SK-N-SH (cell line): ENCODE measurements around the gene CDH26. TPM values are rescaled to one million over a fixed set of nuclear protein-coding genes. Genes with fewer than 3 reads are reported as not detected.

ENCODE experiments used
- CTCF ChIA-PET: fragments of 300-600, 350-600 bp; formaldehyde crosslinking; extraction: SDS; loops from one replicate; lab custom pipeline; 2021; lab: Yijun Ruan, JAX
- POLR2A ChIA-PET: fragments of 350-600 bp; sonication (Branson Sonifier 250); formaldehyde crosslinking; extraction: SDS; loops from one replicate; lab custom pipeline; 2020; ENCODE audit warnings: antibody characterized with exemption, inconsistent platforms; lab: Yijun Ruan, JAX
- DNase-seq: peaks from one replicate; pipeline ENCODE4 v3.0.0; 2012
- H2AFZ ChIP-seq: fragments of 200-600 bp; sonication (generic); 2 replicates; pipeline ENCODE4 v1.8.1; 2016; ENCODE audit warnings: antibody characterized with exemption, mild to moderate bottlenecking, low read depth
- H3F3A ChIP-seq: fragments of 200-600 bp; sonication (generic); replicated peaks from 2 replicates; pipeline ENCODE3; 2016; ENCODE audit warnings: antibody characterized with exemption, mild to moderate bottlenecking; ENCODE audit not compliant: insufficient read depth
- H3K27ac ChIP-seq, 2 experiments: fragments of 200-500 bp in 1 of 2; fragments of 200-600 bp in 1 of 2; sonication (Bioruptor generic) in 1 of 2; sonication (generic), shearing (Covaris generic) in 1 of 2; 2 replicates each; pipeline versions ENCODE4 v1.5.1 to v1.6.1; 2014 to 2016; ENCODE audit warnings: low read depth in 2 of 2, inconsistent platforms in 1 of 2, low read length in 1 of 2, mild to moderate bottlenecking in 1 of 2, mixed read lengths in 1 of 2
- H3K27me3 ChIP-seq: fragments of 200-600 bp; sonication (generic), shearing (Covaris generic); 2 replicates; pipeline ENCODE4 v1.6.1; 2016; ENCODE audit warnings: mixed run types; ENCODE audit not compliant: insufficient read depth
- H3K36me3 ChIP-seq, 2 experiments: fragments of 200-500 bp in 1 of 2; fragments of 200-600 bp in 1 of 2; sonication (Bioruptor generic) in 1 of 2; sonication (generic) in 1 of 2; replicated peaks in 1 of 2; 2 replicates each; pipeline versions ENCODE3 to v1.5.1; 2014 to 2016; ENCODE audit warnings: low read length in 1 of 2, mild to moderate bottlenecking in 1 of 2; ENCODE audit not compliant: insufficient read depth in 2 of 2, control insufficient read depth in 1 of 2
- H3K4me1 ChIP-seq, 2 experiments: fragments of 200-500 bp in 1 of 2; fragments of 200-600 bp in 1 of 2; sonication (Bioruptor generic) in 1 of 2; sonication (generic), shearing (Covaris generic) in 1 of 2; 2 replicates each; pipeline versions ENCODE4 v1.5.1 to v1.6.1; 2014 to 2016; ENCODE audit warnings: low read depth in 1 of 2, low read length in 1 of 2, mixed run types in 1 of 2; ENCODE audit not compliant: insufficient read depth in 2 of 2, control insufficient read depth in 1 of 2
- H3K4me2 ChIP-seq: fragments of 200-600 bp; sonication (generic), shearing (Covaris generic); 2 replicates; pipeline ENCODE4 v1.6.1; 2017; ENCODE audit warnings: mixed run types
- H3K4me3 ChIP-seq, 2 experiments: fragments of 200-500 bp in 1 of 2; fragments of 200-600 bp in 1 of 2; sonication (Bioruptor generic) in 1 of 2; sonication (generic), shearing (Covaris generic) in 1 of 2; 2 replicates each; pipeline versions ENCODE4 v1.5.1 to v1.8.1; 2014 to 2016; ENCODE audit warnings: low read depth in 2 of 2, inconsistent platforms in 1 of 2, low read length in 1 of 2, mild to moderate bottlenecking in 1 of 2, mixed read lengths in 1 of 2, moderate library complexity in 1 of 2
- H3K79me2 ChIP-seq: fragments of 200-600 bp; sonication (generic); 2 replicates; pipeline ENCODE4 v1.8.1; 2017; ENCODE audit warnings: mild to moderate bottlenecking; ENCODE audit not compliant: insufficient read depth
- H3K9ac ChIP-seq: fragments of 200-600 bp; sonication (generic); 2 replicates; pipeline ENCODE4 v1.6.1; 2017; ENCODE audit warnings: mixed run types
- H3K9me2 ChIP-seq: fragments of 200-600 bp; sonication (generic); 2 replicates; pipeline ENCODE4 v1.6.1; 2017; ENCODE audit warnings: mixed run types
- H3K9me3 ChIP-seq: fragments of 200-600 bp; sonication (generic); 2 replicates; pipeline ENCODE4 v1.6.1; 2017; ENCODE audit warnings: mixed run types, mild to moderate bottlenecking, moderate library complexity
- H4K20me1 ChIP-seq: fragments of 200-600 bp; sonication (generic); 2 replicates; pipeline ENCODE4 v1.6.1; 2017; ENCODE audit warnings: mild to moderate bottlenecking, mixed run types; ENCODE audit not compliant: insufficient read depth
- CTCF ChIP-seq: fragments of 200-600 bp; sonication (generic); IDR thresholded peaks from 2 replicates; pipeline ENCODE4 v1.6.1; 2017; ENCODE audit warnings: antibody characterized with exemption, mild to moderate bottlenecking, moderate library complexity
- EP300 ChIP-seq, 2 experiments: IDR thresholded peaks; 2 replicates each; pipeline versions ENCODE4 v1.4.0 to v1.6.1; 2012; ENCODE audit warnings: borderline replicate concordance in 1 of 2, low read depth in 1 of 2, low read length in 1 of 2
- RAD21 ChIP-seq: IDR thresholded peaks from 2 replicates; pipeline ENCODE4 v1.6.1; 2012; ENCODE audit warnings: mild to moderate bottlenecking, low read length
- RCOR1 ChIP-seq: fragments of 150-350 bp; IDR thresholded peaks from 2 replicates; pipeline ENCODE4 v1.6.1; 2017; ENCODE audit warnings: antibody characterized with exemption, low read length
- RXRA ChIP-seq: IDR thresholded peaks from 2 replicates; pipeline ENCODE4 v1.4.0; 2012; ENCODE audit warnings: low read depth, mild to moderate bottlenecking, borderline replicate concordance
- TCF12 ChIP-seq: IDR thresholded peaks from 2 replicates; pipeline ENCODE4 v1.4.0; 2012
- YY1 ChIP-seq: IDR thresholded peaks from 2 replicates; pipeline ENCODE4 v1.4.0; 2012; ENCODE audit warnings: low read depth, mild to moderate bottlenecking
- WGBS: methylation state at CpG from one replicate; pipeline ENCODE4 v1.1.6; 2017; ENCODE audit warnings: low lambda C conversion rate; 5-methylcytosine and 5-hydroxymethylcytosine counted together
- polyA plus RNA-seq, 3 experiments: library from polyadenylated mRNA; depleted of rRNA; stranded (reverse); fragments of >200 nt; gene quantifications; 2 replicates each; pipeline ENCODE4 v1.2.3, GENCODE V29; 2012

CDH26 gene
- polyA plus RNA-seq, 1 of the 3 experiments (the other 2 are of a cell fraction) = 0.13 TPM

GRCh38 chr20:60001108-60001507 is 42.9 kb downstream of the CDH26 start:
- no peak overlapping the region for H2AFZ ChIP-seq
- 42% methylated on average over 11 of the region's 11 CpGs for WGBS

GRCh38 chr20:60003776-60004175 is 45.6 kb downstream of the CDH26 start:
- CTCF ChIA-PET = interaction anchor here (0.7 to 0.9 kb wide), 2 partner anchors 9 to 171 kb away, joined by 3 to 4 read pairs; no protein-coding TSS in a partner anchor
- POLR2A ChIA-PET = no interaction called here
- no peak overlapping the region for H3K4me3 ChIP-seq
- no peaks in the 10 kb centered on the region for H3K9me3 ChIP-seq
- no peaks in the 10 kb centered on the region for H3K79me2 ChIP-seq
- no peak overlapping the region for H3K9ac ChIP-seq
- no peaks in the 10 kb centered on the region for H3K27me3 ChIP-seq
- no peak overlapping the region for H2AFZ ChIP-seq
- DNase-seq = no peak
- no peaks in the 10 kb centered on the region for H4K20me1 ChIP-seq
- H3K9me2 ChIP-seq = no peaks in the 10 kb centered on the region
- no peaks in the 10 kb centered on the region for H3F3A ChIP-seq
- WGBS = 26% methylated on average over 4 of the region's 4 CpGs
- no peak overlapping the region for H3K27ac ChIP-seq
- H3K36me3 ChIP-seq = no peaks in the 10 kb centered on the region
- TF ChIP-seq RCOR1 = no peak
- no peak for TF ChIP-seq RAD21
- no peak overlapping the region for H3K4me2 ChIP-seq
- no peaks in the 10 kb centered on the region for H3K4me1 ChIP-seq

More at GRCh38 chr20:60001108-60001507, 42.9 kb downstream of the CDH26 start:
- H3K27me3 ChIP-seq = no peaks in the 10 kb centered on the region
- no peaks in the 10 kb centered on the region for H3K4me1 ChIP-seq
- no peak overlapping the region for H3K27ac ChIP-seq
- no peaks in the 10 kb centered on the region for H4K20me1 ChIP-seq
- no peaks in the 10 kb centered on the region for H3K36me3 ChIP-seq
- H3K9me3 ChIP-seq = no peaks in the 10 kb centered on the region
- no peak overlapping the region for H3K4me3 ChIP-seq
- no peak overlapping the region for H3K4me2 ChIP-seq
- POLR2A ChIA-PET = no interaction called here
- H3K9ac ChIP-seq = no peak overlapping the region
- H3K9me2 ChIP-seq = no peaks in the 10 kb centered on the region
- no peak for DNase-seq
- TF ChIP-seq YY1 (no peak), TCF12 (no peak), CTCF (no peak), EP300 (IDR thresholded peaks at IDR 0.05; ENCODE audit: borderline replicate concordance in 1 of 2, low read depth in 1 of 2, low read length in 1 of 2) (no peak)
- no peaks in the 10 kb centered on the region for H3K79me2 ChIP-seq
- CTCF ChIA-PET = interaction anchor here (0.6 kb wide), 1 partner anchor 15 kb away, joined by 3 read pairs; no protein-coding TSS in a partner anchor
- H3F3A ChIP-seq = no peaks in the 10 kb centered on the region

GRCh38 chr20:60006261-60006660 is 48.0 kb downstream of the CDH26 start:
- Histone ChIP-seq H3K27ac (no peak overlapping the region), H3K9me2 (no peaks in the 10 kb centered on the region), H3K36me3 (no peaks in the 10 kb centered on the region), H3K9ac (no peak overlapping the region), H3K9me3 (no peaks in the 10 kb centered on the region), H3K79me2 (no peaks in the 10 kb centered on the region), H4K20me1 (no peaks in the 10 kb centered on the region), H3K4me2 (no peak overlapping the region), H3K27me3 (no peaks in the 10 kb centered on the region), H3F3A (no peaks in the 10 kb centered on the region), H2AFZ (no peak overlapping the region), H3K4me3 (no peak overlapping the region), H3K4me1 (no peaks in the 10 kb centered on the region)
- WGBS = 19% methylated on average over 4 of the region's 4 CpGs
- POLR2A ChIA-PET = no interaction called here
- TF ChIP-seq RXRA = no peak
- CTCF ChIA-PET = no interaction called here
- DNase-seq = no peak
